ENCODE data around the gene RBM28.

RBM28 gene, protein sequence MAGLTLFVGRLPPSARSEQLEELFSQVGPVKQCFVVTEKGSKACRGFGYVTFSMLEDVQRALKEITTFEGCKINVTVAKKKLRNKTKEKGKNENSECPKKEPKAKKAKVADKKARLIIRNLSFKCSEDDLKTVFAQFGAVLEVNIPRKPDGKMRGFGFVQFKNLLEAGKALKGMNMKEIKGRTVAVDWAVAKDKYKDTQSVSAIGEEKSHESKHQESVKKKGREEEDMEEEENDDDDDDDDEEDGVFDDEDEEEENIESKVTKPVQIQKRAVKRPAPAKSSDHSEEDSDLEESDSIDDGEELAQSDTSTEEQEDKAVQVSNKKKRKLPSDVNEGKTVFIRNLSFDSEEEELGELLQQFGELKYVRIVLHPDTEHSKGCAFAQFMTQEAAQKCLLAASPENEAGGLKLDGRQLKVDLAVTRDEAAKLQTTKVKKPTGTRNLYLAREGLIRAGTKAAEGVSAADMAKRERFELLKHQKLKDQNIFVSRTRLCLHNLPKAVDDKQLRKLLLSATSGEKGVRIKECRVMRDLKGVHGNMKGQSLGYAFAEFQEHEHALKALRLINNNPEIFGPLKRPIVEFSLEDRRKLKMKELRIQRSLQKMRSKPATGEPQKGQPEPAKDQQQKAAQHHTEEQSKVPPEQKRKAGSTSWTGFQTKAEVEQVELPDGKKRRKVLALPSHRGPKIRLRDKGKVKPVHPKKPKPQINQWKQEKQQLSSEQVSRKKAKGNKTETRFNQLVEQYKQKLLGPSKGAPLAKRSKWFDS

DNA sequence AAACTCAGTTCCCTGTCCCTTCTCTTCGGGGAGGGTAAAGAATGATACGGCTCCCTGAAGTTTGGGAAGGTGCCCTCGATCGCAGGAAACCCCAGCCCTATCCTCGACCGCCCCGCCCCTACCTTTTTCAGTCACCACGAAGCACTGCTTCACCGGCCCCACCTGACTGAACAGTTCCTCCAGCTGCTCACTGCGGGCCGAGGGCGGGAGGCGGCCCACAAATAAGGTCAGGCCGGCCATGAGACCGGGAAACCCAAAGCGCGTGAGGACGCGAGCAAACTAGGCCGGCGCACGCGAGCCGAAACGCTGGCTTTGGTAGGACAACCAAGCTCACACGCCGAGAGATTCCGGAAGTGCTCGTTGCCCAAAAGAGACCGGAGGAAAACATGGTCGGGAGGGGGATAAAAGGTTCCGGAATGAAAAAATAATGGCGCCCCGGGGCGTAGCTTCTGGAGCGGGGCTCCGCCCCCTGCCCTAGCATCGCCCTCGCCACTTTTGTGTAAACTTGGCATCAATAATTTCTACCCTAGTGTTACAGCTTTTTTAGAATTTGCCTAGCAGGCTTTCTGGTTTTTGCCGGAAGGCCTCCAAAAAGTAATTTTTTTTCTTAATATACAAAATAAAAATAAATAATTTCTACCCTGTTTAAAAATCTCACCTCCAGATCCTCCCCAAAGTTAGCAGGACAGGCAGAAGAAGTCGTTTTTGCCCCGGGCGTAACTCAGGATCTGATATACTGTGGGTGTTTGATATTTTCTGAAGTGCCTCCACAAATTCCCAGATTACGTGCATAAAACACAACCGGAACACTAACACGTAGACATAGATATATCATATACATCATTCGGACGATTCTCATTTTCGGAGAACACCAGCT is at the start of gene RBM28:
Gene RBM28 (minus strand): TSS at position 355 of the 877 bp plus-strand sequence. CDS start 115 bp downstream, at position 240.
- Mint-ChIP-seq H3K27ac (peak within 1 kb of the TSS; percentile 97), H3K27me3 (peaks cover 2% of the 10 kb centered on the region), H3K9me3 (no peaks in the 10 kb centered on the region), H3K36me3 (peaks cover 6% of the 10 kb centered on the region), H3K4me3 (peak within 1 kb of the TSS; percentile 98), H3K4me1 (peaks cover 33% of the 10 kb centered on the region)

DNA sequence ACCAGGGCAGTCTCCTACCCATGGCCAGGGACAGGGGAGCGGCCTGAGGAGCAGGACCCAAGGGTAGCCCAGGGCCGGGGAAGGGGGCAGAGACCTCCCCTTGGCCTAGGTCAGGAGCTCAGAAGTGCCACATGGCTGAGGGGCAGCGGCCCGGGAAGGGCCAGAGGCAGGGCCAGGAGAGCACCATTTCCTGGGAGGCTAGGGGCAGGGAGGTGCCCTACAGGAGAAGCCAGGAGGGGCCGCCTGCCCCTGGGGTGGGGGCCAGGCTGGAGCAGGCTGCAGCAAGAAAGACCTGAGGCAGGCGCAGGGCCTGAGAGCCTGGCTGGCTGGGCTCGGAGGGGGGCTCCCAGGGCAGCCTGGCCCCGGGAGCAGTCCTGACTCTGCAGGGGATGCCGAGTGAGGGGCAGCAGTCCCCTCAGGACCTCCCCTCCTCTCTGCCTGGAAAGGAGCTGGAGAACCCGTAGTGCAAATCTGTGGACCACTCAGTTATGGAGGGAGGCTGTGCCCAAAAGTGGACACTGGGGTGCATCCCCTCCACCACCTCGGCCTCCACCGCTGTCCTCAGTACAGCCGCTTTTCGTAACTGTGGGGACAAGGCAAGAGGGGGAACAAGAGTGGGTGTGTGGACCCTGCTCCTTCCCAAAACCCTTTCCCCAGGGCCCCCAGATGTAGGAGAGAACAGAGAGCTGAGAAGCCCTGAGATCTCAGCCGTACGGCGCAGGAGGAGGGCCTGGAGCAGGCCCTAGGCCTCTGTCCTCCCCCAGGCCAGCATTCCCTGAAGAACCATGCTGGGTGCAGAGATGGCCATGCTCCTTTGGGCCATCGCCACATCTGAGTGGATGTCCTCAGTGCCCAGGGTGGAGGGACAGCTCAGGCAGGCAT is 49.0 kb upstream of the RBM28 start:
- Mint-ChIP-seq H3K27me3 (no peaks in the 10 kb centered on the region), H3K4me3 (no peak overlapping the region), H3K36me3 (peaks cover 6% of the 10 kb centered on the region), H3K9me3 (no peaks in the 10 kb centered on the region), H3K4me1 (no peaks in the 10 kb centered on the region), H3K27ac (no peak overlapping the region)

DNA sequence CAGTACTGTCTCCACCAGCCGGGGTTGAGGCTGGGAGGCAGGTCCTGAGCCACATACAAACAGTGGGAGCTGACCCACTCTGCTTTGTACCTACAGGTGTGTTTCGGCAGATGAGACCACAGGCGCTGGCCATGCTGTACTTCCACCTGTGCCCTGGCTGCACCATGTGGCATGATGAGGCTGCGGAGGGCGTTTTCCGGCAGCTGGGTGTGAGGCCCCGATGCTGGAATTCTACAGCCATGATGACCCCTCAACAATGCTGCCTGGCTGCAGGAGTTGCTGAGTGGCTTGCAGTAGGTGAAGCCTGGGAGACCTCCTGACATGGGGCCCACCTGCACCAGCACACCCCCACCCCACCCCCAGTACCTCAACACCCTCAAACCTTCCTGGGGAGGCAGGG is 48.1 kb upstream of the RBM28 start:
- Mint-ChIP-seq H3K36me3 (peaks cover 4% of the 10 kb centered on the region), H3K27me3 (no peaks in the 10 kb centered on the region)

GRCh38 chr7:128390871-128391565 is 47.3 kb upstream of the RBM28 start:
- H3K27ac Mint-ChIP-seq: peak overlapping the region; percentile 10
- no peak overlapping the region for H3K4me3 Mint-ChIP-seq
- no peaks in the 10 kb centered on the region for H3K36me3 Mint-ChIP-seq
- H3K4me1 Mint-ChIP-seq: no peaks in the 10 kb centered on the region
- no peaks in the 10 kb centered on the region for H3K9me3 Mint-ChIP-seq
- H3K27me3 Mint-ChIP-seq: no peaks in the 10 kb centered on the region

More for the DNA sequence above, 48.1 kb upstream of the RBM28 start:
- H3K4me1 Mint-ChIP-seq: no peaks in the 10 kb centered on the region
- H3K9me3 Mint-ChIP-seq: no peaks in the 10 kb centered on the region
- H3K27ac Mint-ChIP-seq: no peak overlapping the region
- no peak overlapping the region for H3K4me3 Mint-ChIP-seq

DNA sequence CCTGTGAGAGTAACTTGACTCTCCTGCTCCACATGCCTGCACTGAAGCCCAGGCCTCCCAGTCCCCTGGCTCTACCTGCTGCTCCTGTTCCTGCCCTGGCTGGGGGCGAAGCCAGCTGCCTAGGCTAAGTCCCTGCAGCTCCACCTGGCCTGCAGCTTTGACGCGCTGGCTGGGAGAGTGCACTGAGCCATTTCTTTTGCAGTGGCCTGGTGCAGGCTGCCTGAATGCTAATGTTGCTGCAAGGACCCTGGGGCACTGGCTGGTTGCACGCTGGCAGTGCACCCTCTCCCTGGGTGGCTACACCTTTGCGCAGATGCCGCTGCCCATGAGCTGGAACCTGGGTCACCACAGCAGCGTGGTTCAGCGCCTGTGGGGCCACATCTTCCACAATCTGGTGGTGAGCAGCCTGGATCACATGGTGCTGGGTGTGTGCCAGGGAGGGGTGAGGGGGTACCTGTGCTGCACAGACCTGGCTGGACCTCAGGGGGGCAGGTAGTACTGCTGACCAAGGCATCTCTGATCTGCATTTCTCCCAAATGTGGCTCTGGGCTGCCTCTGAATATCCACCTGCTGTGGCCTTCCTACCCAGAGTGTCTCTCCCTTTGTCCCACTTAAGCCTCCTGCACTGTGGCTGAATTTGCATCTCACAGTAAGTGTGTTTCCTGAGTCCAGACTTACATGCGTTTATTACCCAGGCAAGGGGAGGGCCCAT is 46.1 kb upstream of the RBM28 start:
- Mint-ChIP-seq H3K27me3 (no peaks in the 10 kb centered on the region), H3K4me3 (no peak overlapping the region), H3K9me3 (no peaks in the 10 kb centered on the region), H3K4me1 (no peaks in the 10 kb centered on the region), H3K27ac (no peak overlapping the region), H3K36me3 (no peaks in the 10 kb centered on the region)

- no peaks in the 10 kb centered on the region for H3K27me3 Mint-ChIP-seq
- H3K9me3 Mint-ChIP-seq: no peaks in the 10 kb centered on the region
- no peak overlapping the region for H3K4me3 Mint-ChIP-seq
- H3K36me3 Mint-ChIP-seq: no peaks in the 10 kb centered on the region
- no peaks in the 10 kb centered on the region for H3K4me1 Mint-ChIP-seq
- no peak overlapping the region for H3K27ac Mint-ChIP-seq
These were observed 45.4 kb upstream of the RBM28 start for GRCh38 chr7:128389085-128389617.

- Mint-ChIP-seq H3K4me3 (no peak overlapping the region), H3K27ac (no peak overlapping the region)
These were observed 44.4 kb upstream of the RBM28 start for GRCh38 chr7:128388145-128388485.

GRCh38 chr7:128387216-128388144 is 43.8 kb upstream of the RBM28 start:
- Mint-ChIP-seq H3K4me3 (no peak overlapping the region), H3K27me3 (no peaks in the 10 kb centered on the region), H3K36me3 (no peaks in the 10 kb centered on the region), H3K27ac (no peak overlapping the region), H3K4me1 (no peaks in the 10 kb centered on the region), H3K9me3 (no peaks in the 10 kb centered on the region)

More at GRCh38 chr7:128388145-128388485, 44.4 kb upstream of the RBM28 start:
- Mint-ChIP-seq H3K4me1 (no peaks in the 10 kb centered on the region), H3K36me3 (no peaks in the 10 kb centered on the region), H3K27me3 (no peaks in the 10 kb centered on the region), H3K9me3 (no peaks in the 10 kb centered on the region)

GRCh38 chr7:128385988-128386925 is 42.5 kb upstream of the RBM28 start:
- H3K27me3 Mint-ChIP-seq: no peaks in the 10 kb centered on the region
- H3K27ac Mint-ChIP-seq: no peak overlapping the region
- H3K4me1 Mint-ChIP-seq: no peaks in the 10 kb centered on the region
- no peak overlapping the region for H3K4me3 Mint-ChIP-seq
- H3K9me3 Mint-ChIP-seq: no peaks in the 10 kb centered on the region
- H3K36me3 Mint-ChIP-seq: no peaks in the 10 kb centered on the region

GRCh38 chr7:128384726-128385125 is 41.0 kb upstream of the RBM28 start:
- Mint-ChIP-seq H3K4me3 (no peak overlapping the region), H3K27ac (no peak overlapping the region), H3K4me1 (no peaks in the 10 kb centered on the region), H3K9me3 (no peaks in the 10 kb centered on the region), H3K36me3 (no peaks in the 10 kb centered on the region), H3K27me3 (no peaks in the 10 kb centered on the region)

DNA sequence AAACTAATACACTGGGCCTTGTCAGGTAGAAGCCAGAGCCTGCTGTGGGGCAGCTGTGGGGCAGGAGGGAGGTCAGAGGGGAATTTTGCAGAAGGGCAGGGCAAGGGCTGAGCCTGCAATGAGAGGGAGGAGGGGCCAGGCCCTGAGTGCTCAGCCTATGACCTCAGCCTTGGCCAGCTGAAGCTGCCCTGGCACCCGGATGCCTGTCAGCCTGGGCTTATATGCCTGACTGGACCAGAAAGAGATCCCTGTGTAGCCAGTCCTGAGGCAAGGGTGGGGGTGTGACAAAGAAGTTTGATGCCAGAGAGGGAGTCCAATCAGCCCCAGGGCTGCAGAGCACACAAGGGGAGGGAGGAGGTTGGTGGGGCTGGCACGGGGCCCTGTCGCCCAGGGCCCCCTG is 40.1 kb upstream of the RBM28 start:
- no peak overlapping the region for H3K27ac Mint-ChIP-seq
- H3K27me3 Mint-ChIP-seq: no peaks in the 10 kb centered on the region
- H3K4me1 Mint-ChIP-seq: no peaks in the 10 kb centered on the region
- no peaks in the 10 kb centered on the region for H3K36me3 Mint-ChIP-seq
- no peak overlapping the region for H3K4me3 Mint-ChIP-seq
- no peaks in the 10 kb centered on the region for H3K9me3 Mint-ChIP-seq

Data from activated naive CD4-positive, alpha-beta T cell treated with anti-CD3 and anti-CD28 coated beads, Interleukin-2, amount 50 U/mL, for 24 hours (primary cell).